ACHN (cell line): ENCODE measurements around the gene ALDH2.

Source experiments
- DNase-seq: peaks from one replicate; pipeline ENCODE4 v3.0.0-alpha.2; 2015
- in situ Hi-C: cut with HindIII; loops from 2 replicates; pipeline ENCODE4 v1.10.0; 2017; ENCODE audit warnings: low sequenced_read_pairs, low pct_ligation_motif_present, low pct_unique_long_range_greater_than_20kb

ALDH2 gene

DNA sequence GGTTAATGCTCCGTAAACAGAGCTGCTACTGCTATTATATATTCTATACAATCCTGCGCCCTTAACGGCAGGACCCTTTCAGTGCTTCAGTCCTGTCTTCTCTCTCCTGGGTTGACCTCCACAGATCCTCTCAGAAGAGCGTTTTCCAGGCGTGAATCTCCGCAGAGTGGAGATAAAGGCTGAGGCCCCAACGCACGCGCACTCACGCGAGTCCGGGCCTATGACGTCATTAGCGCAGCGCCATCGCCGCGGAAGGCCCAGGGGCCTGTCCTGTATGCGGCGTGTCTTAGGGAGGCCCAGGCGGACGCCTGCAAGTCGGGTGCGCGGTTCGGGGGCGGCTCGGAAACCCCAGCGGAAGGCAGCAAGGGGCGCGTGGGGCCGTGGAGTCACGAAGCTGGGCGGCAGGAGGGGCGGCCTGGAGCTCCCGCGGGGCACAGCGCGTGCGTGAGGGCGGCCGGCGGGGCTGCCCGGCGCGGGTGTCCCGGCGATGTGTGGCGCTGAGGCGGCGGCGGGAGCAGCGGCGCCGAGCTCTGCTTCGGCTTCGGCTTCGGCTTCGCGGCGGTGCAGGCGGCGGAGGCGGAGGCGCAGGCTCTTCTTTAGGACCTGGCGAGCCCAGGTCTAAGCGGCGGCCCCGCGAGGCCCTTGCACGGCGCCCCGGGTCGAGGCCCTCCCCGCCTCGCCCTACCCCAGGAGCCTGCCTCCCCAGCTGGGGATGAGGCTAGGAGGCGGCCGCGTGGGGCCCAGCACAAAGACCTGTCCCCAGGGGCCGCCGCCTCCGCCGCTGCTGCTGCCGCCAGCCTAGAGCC is 75.2 kb downstream of the ALDH2 start, which contains the start of gene MAPKAPK5:
Gene MAPKAPK5, plus strand, starts transcription at position 479 of the 806 bp plus-strand sequence. CDS start 506 bp downstream, outside the sequence.
- peak; percentile 99 for DNase-seq
- in situ Hi-C loops = no loop called here

DNA sequence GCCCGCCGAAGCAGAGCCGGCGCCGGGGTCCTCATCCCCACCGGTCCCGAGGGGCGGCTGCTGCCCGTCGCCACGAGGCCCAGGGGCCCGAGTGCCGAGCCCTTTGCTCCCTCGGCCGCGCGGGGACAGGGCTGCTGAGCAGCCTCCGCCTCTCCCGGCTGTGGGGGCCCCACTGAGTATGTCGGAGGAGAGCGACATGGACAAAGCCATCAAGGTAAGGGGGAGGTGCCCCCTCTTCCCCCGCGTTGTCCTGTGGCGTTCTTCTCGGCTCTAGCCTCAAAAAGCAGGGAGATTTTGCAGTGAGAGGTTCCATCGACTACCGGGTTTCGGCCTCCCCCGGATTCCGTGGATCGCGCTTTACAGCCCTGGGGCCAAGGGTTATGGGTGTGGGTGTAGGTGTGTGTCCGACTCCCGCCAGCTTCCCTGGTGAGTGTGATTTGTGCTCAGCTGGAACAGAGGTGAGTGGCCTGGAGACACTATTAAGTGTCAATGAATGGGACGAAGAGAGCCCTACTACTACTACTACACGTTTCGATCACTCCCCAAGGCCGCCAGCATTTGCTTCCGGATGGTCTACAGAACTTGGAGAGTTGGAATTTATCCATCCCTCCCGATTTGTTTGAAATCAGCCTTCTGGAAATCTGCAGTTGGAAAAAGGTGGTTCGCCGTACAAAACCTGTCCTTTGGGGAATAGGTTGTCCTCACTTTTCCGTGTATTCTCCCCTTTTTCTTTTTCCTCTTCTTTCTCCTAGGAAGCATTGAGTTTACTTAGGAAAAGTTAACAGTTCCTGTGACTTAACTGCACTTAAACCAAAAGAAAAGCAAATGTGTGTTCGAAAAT is 76.0 kb downstream of the ALDH2 start:
- DNase-seq = peak; percentile 47
- in situ Hi-C loops = no loop called here

DNA sequence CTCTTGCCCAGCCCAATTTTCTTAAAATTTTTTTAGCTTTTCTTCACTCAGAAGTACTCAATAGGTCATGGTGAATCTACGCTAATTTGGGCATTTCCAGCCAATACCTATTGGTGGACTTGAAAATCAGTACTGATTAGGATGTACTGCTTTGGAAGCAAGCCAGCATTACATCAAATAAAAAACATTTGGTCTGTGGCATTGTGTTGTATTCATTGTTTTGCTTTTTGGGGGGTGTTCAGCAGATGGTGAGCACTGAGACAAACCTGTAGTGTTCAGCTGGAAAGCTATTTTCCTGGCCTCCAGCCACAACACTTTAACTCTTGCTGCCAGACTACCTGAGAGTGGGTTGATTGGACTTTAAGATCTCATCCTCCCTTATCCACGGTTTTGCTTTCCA is 79.3 kb downstream of the ALDH2 start:
- in situ Hi-C loops = no loop called here
- DNase-seq = no peak

DNA sequence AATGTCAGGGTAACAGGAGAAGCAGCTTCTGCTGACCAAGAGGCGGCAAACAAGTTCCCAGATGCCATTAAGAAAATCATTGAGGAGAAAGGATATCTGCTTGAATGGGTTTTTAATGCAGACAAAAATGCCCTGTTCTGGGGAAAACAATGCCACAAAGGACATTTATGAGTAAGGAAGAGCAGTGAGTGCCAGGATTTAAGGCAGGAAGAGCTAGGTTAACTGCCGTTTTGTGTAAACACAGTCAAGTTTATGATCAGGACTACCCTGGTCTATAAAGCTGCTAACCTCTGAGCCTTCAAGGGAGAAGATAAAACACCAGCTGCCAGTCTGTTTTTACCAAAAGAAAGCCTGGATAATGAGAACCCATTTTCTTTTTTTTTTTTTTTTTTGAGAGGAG is 83.8 kb downstream of the ALDH2 start:
- DNase-seq = no peak
- in situ Hi-C loops = no loop called here

DNA sequence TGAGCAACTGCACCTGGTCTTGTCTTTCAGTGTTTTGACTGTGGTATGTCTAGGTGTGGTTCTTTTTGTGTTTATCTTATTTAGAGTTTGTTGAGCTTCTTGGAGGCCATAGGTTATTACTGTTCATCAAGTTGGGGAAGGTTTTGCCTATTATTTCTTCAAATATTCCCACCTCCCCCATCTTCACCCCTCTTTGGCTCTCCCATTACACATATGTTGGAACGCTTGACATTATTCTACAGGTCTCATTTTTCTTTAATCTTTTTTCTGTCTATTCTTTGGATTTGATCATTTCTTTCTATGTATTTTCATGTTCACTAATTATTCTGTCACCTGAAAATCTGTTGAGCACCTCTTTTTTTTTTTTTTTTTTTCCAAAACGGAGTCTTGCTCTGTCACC is 91.5 kb downstream of the ALDH2 start:
- in situ Hi-C loops = no loop called here

DNA sequence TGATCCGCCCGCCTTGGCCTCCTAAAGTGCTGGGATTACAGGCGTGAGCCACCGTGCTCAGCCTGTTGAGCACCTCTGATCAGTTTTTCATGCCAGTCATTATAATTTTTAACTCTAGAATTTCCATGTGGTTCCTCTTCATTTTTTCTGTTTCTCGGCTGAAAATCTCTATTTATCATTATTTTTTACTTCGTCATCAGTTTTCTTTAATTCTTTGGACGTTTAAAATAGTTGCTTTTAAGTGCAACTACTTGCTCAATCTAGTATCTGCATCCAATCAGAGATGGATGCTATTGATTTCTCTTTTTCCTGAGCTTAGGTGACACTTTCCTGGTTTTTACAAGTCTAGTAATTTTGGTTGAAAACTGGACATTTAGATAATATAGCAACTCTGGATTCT is 92.0 kb downstream of the ALDH2 start:
- no peak for DNase-seq
- in situ Hi-C loops = no loop called here

More for the DNA sequence above, 91.5 kb downstream of the ALDH2 start:
- no peak for DNase-seq

DNA sequence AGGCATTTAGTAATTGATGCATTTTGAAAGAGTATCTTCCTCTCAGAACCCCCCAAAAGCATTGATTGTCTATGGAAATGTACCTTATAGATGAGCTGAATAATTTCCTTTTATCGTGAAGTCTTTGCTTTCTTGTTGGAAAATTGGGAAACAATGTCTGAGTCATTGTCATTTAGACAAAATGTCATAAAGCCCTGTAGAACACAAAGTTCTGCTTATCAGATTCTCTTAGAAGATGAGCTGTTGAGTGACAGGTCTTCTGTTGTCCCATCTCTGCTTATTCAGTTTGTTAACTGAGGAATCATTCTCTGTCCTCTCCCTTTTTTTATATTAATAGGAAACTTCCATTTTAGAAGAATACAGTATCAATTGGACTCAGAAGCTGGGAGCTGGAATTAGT is 98.2 kb downstream of the ALDH2 start:
- in situ Hi-C loops = no loop called here
- DNase-seq = no peak
